ENCODE measurements around the gene ASIC4. TPM values are rescaled to one million over a fixed set of nuclear protein-coding genes. Genes with fewer than 3 reads are reported as not detected.

The ASIC4 gene
- total and polyA plus RNA-seq, 2 of the 13 experiments (the other 11 are each of a cell fraction or from before 2014, with no cell fraction given) = 0.03 TPM; not detected in 1

GRCh38 chr2:219498280-219499057, 15.8 kb upstream of the ASIC4 start, which contains the start of gene GMPPA:
Gene GMPPA (plus strand): TSS chr2:219498891. CDS start chr2:219499976, 1,085 bp downstream.
- WGBS (ENCODE audit: low lambda C conversion rate) = under 1% methylated on average over 36 of the region's 49 CpGs
- intact Hi-C loops (cut with micrococcal nuclease; ENCODE audit: unreplicated experiment) (loop anchor here (5.0 kb wide), 2 partner anchors 99 to 111 kb away; partner anchors contain the start of genes DNPEP and STK11IP), in situ Hi-C loops (cut with HindIII; ENCODE audit: extremely low pct_ligation_motif_present, low pct_unique_long_range_greater_than_20kb) (no loop called here)
- H3K4me1 ChIP-seq (ENCODE audit: insufficient read depth, low read length) = peaks cover 56% of the 10 kb centered on the region
- ATAC-seq = peak; percentile 82
- DNase-seq (ENCODE audit: low spot score) = peak; percentile 99
- H3K36me3 ChIP-seq (replicated peaks in 1 of 2; ENCODE audit: control insufficient read depth in 1 of 2, insufficient read depth in 2 of 2, low read length in 2 of 2) = peaks cover 0 to 4% of the 10 kb centered on the region in 2 experiments; a peak in 2 of 5 replicates
- ChIA-PET POLR2A (interaction anchor here (0.8 to 4.4 kb wide), 22 partner anchors 10 to 497 kb away, joined by 3 to 94 read pairs (median 7); partner anchors contain the start of genes ASIC4, CHPF, DNAJB2 and DNPEP), CTCF (ENCODE audit: low intra/inter-chr PET ratio, low total read pairs) (no interaction called here)
- peak within 1 kb of the TSS; percentile 96 for H3K9ac ChIP-seq (ENCODE audit: insufficient read depth, low read depth, low read length)
- peaks cover 12% of the 10 kb centered on the region for H3K79me2 ChIP-seq (ENCODE audit: insufficient read depth, low read length)
- no peaks in the 10 kb centered on the region for H3K9me3 ChIP-seq (ENCODE audit: low read length)
- no peaks in the 10 kb centered on the region for H4K20me1 ChIP-seq (ENCODE audit: insufficient read depth, low read length)
- H2AFZ ChIP-seq (ENCODE audit: low read length) = no peak within 1 kb of the TSS
- BruUV-seq (replicated peaks) = TSS peak; percentile 91
- H3K4me3 ChIP-seq (replicated peaks in 1 of 3; ENCODE audit: insufficient read depth in 1 of 3, low read depth in 2 of 3, low read length in 3 of 3) = peak within 1 kb of the TSS; percentile 79 to 93 (median 89)
- FAIRE-seq = peak; percentile 98
- H3K27ac ChIP-seq (ENCODE audit: extremely low read length, insufficient read depth, low read length) = peak within 1 kb of the TSS; percentile 70
- peaks cover 6 to 40% of the 10 kb centered on the region in 2 experiments; a peak in 4 of 5 replicates for H3K27me3 ChIP-seq (ENCODE audit: control insufficient read depth in 1 of 2, insufficient read depth in 2 of 2, low read length in 2 of 2)
- H3K4me2 ChIP-seq (ENCODE audit: low read depth, low read length) = peak within 1 kb of the TSS; percentile 97
- TF ChIP-seq CTCF (CRISPR knock-in tag; IDR thresholded peaks at IDR 0.05) = peak; percentile 36
- 0 out of 2 replicates have a peak, but pooled peaks have one; percentile 48 for TF ChIP-seq BRD4 (CRISPR knock-in tag; IDR thresholded peaks at IDR 0.05)
- 0 out of 2 replicates have a peak, but pooled peaks have one; percentile 9 for TF ChIP-seq GPN1 (CRISPR knock-in tag; IDR thresholded peaks at IDR 0.05; ENCODE audit: borderline replicate concordance)
- peak; percentile 67; the same call in 1 of the 2 replicates for TF ChIP-seq TAF1 (CRISPR knock-in tag; IDR thresholded peaks at IDR 0.05)
- TF ChIP-seq ZNF230 (CRISPR knock-in tag; IDR thresholded peaks at IDR 0.05) = peak; percentile 87
- peak; percentile 93 for TF ChIP-seq DMAP1 (CRISPR knock-in tag; IDR thresholded peaks at IDR 0.05)
- peak; percentile 71; the same call in 1 of the 2 replicates for TF ChIP-seq REPIN1 (CRISPR knock-in tag; IDR thresholded peaks at IDR 0.05; ENCODE audit: borderline replicate concordance, low read depth)
- TF ChIP-seq ZNF777 (CRISPR knock-in tag; IDR thresholded peaks at IDR 0.05) = peak; percentile 95
- peak; percentile 58; the same call in 1 of the 2 replicates for TF ChIP-seq ZNF333 (CRISPR knock-in tag; IDR thresholded peaks at IDR 0.05; ENCODE audit: borderline replicate concordance)
- TF ChIP-seq SOX5 (CRISPR knock-in tag; IDR thresholded peaks at IDR 0.05; ENCODE audit: borderline replicate concordance) = no peak
- 0 out of 2 replicates have a peak, but pooled peaks have one; percentile 26 for TF ChIP-seq ZBTB14 (CRISPR knock-in tag; IDR thresholded peaks at IDR 0.05)
- 0 out of 2 replicates have a peak, but pooled peaks have one; percentile 56 for TF ChIP-seq KLF12 (CRISPR knock-in tag; IDR thresholded peaks at IDR 0.05; ENCODE audit: borderline replicate concordance)
- 0 out of 2 replicates have a peak, but pooled peaks have one; percentile 23 for TF ChIP-seq DDIT3 (CRISPR knock-in tag; IDR thresholded peaks at IDR 0.05)
- peak; percentile 2; the same call in 1 of the 2 replicates for TF ChIP-seq IRF9 (CRISPR knock-in tag; IDR thresholded peaks at IDR 0.05; ENCODE audit: borderline replicate concordance)
- TF ChIP-seq MTA1 (CRISPR knock-in tag; IDR thresholded peaks at IDR 0.05; ENCODE audit: borderline replicate concordance) = 0 out of 2 replicates have a peak, but pooled peaks have one; percentile 48
- peak; percentile 33; the same call in 1 of the 2 replicates for TF ChIP-seq NKX3-1 (CRISPR knock-in tag; IDR thresholded peaks at IDR 0.05)
- TF ChIP-seq ONECUT2 (CRISPR knock-in tag; IDR thresholded peaks at IDR 0.05) = no peak
- no peak for TF ChIP-seq FOXJ3 (CRISPR knock-in tag; IDR thresholded peaks at IDR 0.05; ENCODE audit: borderline replicate concordance)
- TF ChIP-seq KMT2A (CRISPR knock-in tag; IDR thresholded peaks at IDR 0.05) = no peak

Measured in HepG2 (cell line).